ENCODE results near the gene RNF167. TPM values are rescaled to one million over a fixed set of nuclear protein-coding genes. Genes with fewer than 3 reads are reported as not detected.

The RNF167 gene
- total RNA-seq, 1 donor from 2014 or later = 15.2 TPM

DNA sequence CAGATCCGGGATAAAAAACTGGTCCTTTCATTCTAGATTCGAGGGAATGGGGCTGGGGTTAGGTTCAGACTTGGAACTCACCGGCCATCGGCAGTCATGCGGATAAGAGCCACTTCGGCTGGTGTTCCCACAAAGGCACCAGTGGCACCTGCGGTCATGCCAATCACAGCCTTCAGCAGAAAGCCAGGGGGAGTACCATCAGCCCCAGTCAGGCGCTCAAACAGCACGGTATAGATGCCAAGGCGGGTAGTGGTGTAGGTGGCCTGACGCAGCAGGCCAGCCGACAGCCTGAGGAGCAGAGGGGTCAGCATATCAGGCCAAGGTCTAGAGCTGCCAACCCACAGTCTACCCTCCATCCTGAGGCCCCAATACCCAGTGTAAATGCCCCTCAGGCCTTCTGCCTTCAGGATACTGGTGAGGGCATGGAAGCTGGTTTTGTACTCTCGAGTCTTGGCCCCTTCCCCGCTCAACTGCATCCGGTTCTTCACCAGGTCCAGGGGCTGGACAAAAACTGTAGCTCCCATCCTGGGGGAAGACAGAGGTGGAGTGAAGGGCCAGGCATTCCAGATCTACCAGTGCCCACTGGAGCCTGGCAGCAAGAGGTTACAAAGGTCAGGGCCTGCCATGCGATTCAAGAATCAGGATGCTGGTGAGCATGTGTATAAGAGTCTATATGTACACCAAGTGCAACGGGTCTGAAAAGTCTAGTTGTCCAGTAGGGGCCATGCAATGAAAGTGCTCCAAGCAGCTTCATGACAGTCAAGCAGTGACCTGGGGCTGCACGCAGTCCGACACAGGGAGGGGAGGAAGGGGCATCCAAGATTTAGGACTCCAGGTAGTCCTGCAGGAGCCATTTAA, 1.2 kb upstream of the RNF167 start:
- no peak for DNase-seq (ENCODE audit: low read depth, low spot score)

DNA sequence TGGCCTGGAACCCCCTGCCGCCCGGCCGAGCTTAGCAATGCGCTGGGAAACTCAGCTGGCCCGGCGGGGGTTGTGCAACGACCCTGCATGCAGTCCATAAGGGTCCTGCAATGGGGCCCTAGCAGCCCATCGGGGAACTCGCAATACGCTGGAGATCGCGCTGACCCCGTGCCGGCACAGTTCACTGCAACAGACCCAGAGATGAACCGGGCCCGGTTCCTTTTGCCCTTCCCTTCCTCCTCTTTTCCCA, 597 bp upstream of the RNF167 start:
- DNase-seq (ENCODE audit: low read depth, low spot score) = no peak

DNA sequence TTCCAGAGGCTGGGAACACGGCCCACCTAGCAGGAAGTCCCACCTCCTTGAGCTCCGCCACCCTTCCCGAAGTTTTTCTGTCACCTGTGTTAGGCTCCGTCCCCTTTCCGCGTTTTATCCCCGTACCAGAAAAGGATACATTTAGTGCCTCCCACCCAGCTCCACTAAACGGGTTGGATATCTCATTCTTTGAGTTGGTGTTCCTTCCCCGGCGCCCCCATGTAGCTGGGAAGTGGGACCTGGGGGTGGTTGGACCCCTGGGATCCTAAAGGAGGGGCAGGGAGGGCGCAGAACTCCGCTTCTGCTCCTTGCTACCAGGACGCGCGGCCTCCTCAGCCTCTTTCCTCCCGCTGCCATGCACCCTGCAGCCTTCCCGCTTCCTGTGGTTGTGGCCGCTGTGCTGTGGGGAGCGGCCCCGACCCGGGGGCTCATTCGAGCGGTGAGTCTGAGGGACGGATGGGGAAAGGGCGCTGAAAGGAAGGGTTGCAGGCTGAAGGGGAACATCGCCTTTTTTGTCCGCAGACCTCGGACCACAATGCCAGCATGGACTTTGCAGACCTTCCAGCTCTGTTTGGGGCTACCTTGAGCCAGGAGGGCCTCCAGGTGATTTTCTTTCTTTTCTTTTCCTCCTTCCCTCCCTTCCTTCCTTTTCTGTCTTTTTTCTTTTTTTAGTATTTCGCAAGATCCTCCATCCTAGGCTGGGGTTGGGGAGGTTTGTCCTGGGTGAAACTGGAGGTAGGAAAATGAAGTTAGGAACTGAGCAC, 669 bp downstream of the RNF167 start:
- DNase-seq (ENCODE audit: low read depth, low spot score) = no peak

DNA sequence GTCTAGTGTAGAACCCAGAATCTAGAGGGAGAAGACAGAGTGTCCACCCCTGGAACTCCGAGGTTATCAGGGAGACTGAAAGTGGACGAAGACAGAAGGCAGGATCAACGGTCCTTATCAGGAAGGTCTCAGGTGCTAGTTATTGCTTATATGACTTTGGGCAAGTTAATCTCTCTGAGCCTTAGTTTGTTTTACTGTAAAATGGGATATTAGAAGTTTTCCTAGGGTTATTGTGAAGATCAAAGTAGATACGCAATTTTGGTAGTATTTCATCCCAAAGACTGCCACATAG, 1.2 kb downstream of the RNF167 start:
- DNase-seq (ENCODE audit: low read depth, low spot score) = no peak

DNA sequence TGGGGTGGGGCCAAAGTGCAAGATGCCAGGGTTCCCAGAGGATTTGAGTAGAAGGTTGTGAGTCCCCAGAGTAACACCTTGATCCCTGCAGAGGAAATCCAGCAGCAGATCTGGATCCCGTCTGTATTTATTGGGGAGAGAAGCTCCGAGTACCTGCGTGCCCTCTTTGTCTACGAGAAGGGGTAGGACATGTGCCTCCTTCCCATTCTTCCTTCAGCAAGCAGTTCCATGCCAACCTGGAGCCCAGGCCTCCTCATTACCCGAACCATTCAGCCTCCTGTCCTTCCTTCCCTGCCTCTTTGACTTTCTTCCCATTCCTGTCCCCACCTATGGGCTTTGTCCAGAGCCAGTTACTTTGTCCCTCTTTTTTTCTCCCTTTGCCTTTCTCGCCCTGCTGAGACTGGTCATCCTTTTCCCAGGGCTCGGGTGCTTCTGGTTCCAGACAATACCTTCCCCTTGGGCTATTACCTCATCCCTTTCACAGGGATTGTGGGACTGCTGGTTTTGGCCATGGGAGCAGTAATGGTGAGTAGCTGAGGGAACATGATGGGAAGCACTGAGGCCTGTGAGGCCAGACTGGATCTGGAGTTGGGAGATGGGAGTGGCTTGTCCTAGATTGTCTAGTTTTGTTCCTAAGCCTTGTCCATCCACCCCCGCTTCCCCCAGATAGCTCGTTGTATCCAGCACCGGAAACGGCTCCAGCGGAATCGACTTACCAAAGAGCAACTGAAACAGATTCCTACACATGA, 2.9 kb downstream of the RNF167 start:
- DNase-seq (ENCODE audit: low read depth, low spot score) = no peak

DNA sequence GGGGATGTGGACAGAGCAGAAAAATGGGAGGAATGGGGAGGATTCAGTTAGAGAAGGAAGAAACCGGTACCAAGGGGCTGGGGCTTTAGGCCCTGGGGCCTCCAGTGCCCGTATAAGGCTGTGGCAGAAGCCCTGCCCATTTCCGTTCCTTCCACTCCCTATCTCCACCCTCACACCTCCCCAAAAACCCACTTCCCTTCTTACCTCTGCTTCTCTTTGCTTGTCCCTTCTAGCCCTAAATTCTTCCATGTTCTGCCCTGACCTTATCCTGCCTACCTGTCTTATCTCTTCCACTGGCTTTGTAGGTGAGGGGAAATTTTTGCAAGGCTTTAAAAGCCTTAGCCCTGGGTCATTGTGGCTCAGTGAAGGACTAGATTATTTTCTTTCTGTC, 4.1 kb downstream of the RNF167 start:
- DNase-seq (ENCODE audit: low read depth, low spot score) = no peak

DNA sequence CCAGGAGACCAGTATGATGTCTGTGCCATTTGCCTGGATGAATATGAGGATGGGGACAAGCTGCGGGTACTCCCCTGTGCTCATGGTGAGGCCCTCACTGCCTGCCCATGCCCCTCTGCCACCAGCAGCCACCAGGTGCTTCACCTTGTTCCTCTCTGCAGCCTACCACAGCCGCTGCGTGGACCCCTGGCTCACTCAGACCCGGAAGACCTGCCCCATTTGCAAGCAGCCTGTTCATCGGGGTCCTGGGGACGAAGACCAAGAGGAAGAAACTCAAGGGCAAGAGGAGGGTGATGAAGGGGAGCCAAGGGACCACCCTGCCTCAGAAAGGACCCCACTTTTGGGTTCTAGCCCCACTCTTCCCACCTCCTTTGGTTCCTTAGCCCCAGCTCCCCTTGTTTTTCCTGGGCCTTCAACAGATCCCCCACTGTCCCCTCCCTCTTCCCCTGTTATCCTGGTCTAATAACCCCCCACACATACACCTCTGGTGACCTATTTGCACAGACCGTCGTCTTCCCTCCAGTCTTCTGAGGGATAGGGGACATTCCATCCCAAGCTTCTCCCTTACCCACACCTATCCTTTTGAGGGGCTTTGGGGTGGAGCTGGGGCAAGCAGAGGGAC, 4.6 kb downstream of the RNF167 start:
- no peak for DNase-seq (ENCODE audit: low read depth, low spot score)

DNA sequence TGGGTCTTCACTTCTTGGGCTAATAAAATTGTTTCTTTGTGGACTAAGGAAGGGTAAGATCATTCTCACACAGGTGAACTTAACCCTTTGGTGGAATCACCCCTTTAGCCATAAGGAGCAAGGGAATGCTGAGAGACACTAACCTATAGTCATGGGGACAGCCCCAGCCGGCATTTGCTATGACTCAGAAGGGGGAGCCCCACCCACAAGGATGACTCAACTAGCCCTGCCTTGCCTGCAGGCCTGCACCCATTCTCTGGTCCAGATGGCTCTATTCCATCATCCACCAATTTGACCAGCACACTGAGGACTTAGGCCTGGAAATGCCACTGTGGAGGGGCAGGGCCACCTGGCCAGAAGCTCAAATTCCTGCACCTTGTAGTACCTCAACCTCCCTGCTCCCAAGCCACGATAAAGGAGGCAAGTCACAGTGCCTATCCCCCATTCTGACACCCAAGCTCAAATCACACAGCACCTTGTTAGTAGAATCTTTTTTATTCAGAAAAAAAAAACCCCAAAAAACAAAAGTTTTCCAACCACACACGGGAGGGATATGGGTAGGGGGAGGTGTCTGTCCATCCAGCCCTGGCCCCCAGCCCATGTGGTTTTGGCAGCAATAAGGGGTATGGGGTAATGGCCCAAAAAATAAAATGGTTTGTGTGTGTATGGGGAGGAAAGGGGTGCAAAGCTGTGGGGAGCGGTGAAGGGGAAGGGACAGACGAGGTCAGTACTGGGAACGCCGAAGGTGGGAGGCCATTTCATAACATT, 5.3 kb downstream of the RNF167 start:
- no peak for DNase-seq (ENCODE audit: low read depth, low spot score)

DNA sequence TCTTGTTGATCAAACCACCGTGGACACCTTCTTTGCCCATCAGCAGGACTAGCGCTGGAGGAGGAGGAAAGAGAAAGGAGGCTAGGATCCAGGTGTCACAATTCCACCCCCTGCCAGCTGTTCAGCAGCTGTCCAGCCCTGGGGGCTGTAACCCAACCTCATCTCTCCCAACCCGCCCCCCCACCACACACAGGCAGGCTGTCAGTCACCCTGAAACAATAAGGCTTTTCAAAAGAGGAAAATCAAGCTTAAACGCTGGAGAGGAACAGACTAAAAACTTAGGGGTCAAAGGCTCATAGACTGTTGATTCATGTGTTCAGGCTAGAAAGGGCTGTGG, 5.8 kb downstream of the RNF167 start:
- DNase-seq (ENCODE audit: low read depth, low spot score) = no peak

DNA sequence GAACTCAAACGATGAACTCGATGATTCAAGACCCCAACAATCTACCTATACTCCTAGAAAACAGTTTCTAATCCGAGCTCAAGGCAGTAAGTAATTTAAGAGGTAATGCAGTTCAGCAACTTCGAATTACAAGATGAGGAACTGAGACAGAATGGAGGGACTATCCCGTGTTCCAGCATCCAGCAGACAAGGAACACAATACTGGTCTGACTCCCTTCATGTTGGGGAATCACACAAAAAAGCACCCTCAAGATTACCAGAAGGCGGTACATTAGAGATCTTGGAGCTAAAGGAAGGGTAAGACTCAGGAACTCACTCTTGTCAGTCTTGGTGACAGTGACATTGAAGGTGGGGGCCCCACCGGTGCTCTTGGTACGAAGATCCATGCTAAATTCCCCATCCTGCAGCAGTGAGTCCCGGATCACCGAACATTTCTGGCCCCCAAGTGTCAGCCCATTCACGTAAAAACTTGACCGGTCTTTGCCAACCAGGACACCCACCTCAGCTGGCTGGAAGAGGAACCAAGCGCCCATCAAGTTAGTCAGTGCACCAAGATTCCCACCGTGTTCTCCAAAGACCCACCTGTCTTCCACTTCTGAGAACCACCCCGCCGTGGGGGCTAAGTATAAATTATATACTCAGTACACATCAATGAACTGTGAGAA, 6.4 kb downstream of the RNF167 start:
- no peak for DNase-seq (ENCODE audit: low read depth, low spot score)

DNA sequence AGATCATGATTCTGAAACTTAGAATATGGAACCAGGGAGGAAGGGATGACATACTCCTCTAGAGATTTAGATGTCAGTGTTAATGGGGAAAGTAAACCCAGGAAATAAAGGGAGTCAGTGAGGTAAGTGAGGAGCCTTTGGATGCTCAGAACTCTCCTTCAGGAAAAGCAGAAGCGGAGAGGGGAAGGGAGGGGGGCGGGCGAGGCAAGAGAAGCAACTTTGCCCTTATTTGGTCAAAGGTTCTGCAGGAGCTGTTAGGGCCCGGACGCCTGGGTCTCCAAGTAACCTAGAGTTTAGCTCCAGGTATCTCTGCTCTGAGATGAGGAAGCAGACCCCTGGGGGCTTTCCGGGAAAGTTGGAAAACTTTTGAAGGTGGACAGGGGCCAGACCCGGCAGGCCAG, 6.9 kb downstream of the RNF167 start:
- no peak for DNase-seq (ENCODE audit: low read depth, low spot score)

DNA sequence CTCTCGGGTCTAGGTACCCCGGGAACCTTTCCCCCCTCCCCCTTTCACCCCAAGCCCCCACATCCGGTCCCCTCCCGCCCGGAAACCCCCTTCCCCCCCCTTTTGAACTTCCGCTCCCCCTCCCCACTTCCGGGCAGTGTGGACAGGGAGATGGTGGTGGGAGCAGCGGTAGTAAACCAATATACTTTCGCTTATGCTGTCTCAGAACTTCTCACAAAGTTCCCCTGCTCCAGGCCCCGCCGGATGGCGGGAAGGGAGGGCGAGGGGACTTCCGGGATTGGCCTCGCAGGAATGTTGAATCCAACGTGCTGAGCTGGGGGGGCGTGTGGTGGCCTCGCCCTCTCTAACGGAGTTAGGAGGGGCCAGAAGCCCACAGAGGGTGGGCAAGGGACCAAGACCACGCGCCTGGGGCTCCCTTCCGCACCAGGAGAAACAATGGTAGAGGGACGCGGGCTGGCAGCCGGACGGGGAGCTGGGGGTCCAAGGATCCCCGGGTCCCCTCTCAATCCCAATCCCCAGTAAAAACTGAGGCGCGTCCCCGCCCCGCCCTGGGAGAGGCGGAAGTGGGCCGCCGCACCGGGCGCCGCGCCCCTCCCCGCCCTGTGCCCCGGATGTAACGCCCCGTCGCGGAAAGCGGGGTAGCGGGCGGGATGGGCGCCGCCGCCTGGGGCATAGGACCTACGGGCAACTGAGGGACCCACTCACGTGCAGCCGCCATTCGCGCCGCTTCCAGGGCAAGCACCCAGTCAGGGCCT, 7.5 kb downstream of the RNF167 start:
- DNase-seq (ENCODE audit: low read depth, low spot score) = no peak

DNA sequence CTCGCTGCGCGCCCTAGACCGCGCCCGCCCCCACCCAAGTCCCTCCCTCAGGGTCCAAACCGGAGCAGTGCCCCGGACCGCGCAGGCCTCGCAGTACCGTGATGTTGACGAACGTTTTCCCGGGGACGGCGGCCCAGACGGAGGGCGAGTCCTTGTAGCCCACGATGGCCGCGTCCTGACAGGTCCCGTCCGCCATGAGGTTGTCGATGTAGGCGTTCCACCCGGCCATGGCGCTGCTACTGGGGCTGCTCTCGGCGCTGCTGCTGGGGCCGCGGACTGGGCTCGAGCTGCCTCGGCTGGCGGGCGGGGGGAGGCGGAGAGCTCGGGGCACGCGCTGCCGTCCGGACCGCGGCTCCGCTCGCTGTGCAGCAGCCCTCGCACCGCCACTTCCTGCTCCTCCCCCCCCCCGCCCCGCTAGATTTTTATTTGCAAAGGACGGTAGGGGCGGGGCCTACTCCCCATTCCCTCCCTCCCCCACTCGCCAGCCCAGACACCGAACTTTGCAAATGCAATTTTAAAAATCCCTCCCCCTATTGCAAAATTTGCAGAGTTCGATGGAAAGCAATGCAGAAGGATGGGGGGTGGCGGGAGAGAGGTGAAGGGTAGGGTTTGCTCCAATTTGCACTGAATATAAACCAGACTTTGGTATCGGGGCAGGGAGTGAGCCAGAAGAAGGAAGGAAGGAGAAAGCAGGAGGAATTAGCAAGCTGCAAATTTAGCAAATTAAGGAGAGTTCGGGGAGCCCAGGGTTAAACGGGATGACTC, 8.3 kb downstream of the RNF167 start, which contains the start of gene PFN1:
TSS of gene PFN1 (minus strand) at position 365 of the 765 bp plus-strand sequence. CDS start at position 229, 136 bp downstream.
- no peak for DNase-seq (ENCODE audit: low read depth, low spot score)

DNA sequence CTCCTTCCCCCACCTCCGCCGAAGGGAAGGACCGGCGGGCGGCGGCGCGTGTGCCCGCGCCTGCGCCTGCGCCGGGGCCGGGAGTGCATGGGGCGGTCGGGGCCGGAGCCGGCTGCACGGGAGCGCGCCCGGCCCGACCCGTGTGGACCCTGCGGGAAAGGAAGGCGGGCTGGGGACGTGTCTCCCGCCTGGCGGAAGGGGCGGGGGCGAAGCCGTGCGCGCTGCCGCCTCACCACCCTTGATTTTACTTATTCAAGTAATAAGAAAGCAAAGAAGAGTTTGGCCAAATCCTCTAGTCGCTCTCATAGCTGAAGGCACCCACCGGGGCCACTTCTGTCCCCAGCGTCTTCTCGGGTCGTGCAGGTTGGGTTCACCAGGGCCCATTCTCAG, 8.9 kb downstream of the RNF167 start:
- DNase-seq (ENCODE audit: low read depth, low spot score) = no peak

DNA sequence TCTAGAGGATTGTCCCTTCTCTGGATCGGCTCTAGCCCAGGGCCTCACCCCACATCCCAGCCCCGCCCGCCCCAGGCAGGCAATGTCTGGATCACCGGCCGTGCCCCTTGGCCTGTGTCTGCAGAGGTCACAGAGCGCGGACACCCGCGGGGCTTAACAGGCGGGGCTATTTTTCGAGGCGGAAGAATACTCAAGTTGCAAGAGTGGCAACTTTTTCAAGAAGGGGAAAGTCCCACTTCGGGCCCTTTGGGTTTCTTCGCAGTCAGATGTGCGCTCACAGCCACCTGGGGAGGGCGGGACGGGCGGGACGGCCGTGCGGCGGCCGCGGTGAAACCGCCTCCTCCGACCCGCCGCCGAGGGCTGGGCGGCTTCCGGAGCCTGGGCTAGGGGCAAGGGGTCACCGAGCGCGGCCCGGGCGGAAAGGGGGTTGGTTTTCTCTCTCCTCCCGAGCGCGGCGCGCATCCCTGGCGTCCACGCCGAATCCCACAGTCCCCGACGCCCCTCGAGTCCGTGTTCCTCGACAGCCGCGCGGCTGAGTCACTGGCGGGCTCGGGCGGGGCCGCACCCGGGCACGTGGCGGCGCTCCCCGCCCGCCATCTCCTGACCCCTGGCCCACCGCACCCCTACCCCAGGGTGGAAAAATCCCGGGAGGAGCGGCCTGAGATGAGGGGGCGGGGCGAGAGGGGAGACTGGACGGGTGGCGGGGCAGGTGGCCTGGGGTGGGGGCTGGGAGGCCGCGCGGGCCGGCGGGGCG, 9.4 kb downstream of the RNF167 start:
- no peak for DNase-seq (ENCODE audit: low read depth, low spot score)

DNA sequence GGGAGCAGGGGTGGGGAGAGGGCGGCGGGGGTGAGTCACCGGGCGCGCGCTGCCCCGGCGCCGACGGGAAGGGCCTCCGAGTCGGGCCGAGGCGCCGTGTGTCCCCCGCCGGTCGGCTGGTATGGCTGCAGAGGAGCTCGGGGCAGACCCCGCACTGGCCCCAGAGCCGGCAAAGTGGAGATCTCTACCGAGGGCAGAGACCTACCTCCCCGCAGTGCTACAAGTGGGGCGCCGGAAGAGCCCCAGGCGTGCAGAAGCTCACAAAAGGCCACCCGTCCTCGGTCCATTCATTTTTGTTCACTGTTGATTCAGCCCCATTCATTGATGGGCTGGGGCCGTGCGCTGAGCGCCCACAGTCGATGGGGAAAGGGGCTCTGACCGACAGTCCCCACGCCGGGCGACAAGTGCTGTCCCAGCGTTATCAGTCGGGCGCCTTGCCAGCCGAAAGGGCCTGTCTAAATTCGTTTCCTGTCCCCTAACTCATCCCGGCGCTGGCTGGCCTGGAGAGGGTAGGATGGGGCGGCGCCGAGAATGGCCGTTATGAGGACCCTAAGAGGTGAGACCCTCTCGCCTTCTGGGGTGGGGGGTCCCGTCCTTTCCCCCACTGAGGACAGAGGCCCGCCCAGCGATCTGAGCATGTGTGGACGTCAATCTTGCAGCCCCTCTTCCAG, 10.1 kb downstream of the RNF167 start:
- DNase-seq (ENCODE audit: low read depth, low spot score) = no peak

DNA sequence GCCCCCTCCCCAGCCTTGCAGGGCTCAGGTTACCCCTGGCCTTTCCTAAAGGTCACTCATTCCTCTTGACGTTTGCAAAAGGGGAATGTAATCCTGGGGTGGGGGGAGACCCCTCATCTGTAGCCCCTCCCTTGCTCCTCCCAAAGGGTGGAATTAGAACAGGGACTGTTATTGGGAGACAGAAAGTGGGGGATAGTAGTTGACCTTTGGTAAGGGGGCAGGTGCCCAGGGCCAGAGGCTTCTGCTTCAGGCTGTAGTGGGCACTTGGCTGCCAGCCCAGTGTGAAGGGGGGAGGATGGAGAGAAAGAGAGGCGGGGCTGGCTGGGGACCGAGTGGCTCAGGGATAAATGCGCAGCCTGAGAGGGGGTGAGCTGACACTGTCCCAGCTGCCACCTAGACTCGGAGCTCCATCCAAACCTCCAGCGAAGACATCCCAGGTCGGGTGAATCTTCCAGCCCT, 10.7 kb downstream of the RNF167 start, which contains the start of gene ENO3:
TSS of gene ENO3 (plus strand) at position 374 of the 459 bp plus-strand sequence. CDS start 711 bp downstream, outside the sequence.
- DNase-seq (ENCODE audit: low read depth, low spot score) = no peak

DNA sequence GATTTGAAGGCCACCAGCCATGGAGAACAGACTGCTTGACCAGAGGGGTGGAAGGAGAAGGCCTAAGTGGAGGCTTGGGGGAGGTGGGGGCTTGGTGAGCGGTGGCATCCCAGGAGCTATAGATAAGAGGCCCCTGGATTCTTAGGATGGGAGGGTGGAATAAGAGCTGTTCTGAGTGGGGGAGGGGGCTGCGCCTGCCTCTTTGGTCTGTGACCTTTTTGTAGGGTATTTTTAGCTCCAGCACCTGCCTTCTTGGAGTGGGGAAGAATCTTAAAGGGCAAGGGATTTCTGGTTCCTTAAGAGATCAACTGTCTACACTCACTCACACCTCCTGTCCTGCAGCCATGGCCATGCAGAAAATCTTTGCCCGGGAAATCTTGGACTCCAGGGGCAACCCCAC, 11.4 kb downstream of the RNF167 start:
- DNase-seq (ENCODE audit: low read depth, low spot score) = no peak

All from pulmonary artery endothelial cell (primary cell).